Fibroblast of lung (primary cell): ENCODE results near the gene TUT7.

Experiments used
- CTCF ChIP-seq, 2 donors: IDR thresholded peaks in 1 of 2; conservative IDR thresholded peaks in 1 of 2; 1 replicate in 1 of 2; 2 replicates in 1 of 2; pipeline ENCODE4 v1.5.1; 2011 to 2012; ENCODE audit warnings: low read length in 2 of 2, control low read depth in 1 of 2, inconsistent platforms in 1 of 2, low read depth in 1 of 2, mild to moderate bottlenecking in 1 of 2
- EZH2 ChIP-seq: IDR thresholded peaks from 2 replicates; pipeline ENCODE4 v1.5.1; 2012; ENCODE audit warnings: low read length, control low read depth, mild to moderate bottlenecking; ENCODE audit errors: missing control alignments

- TF ChIP-seq CTCF (conservative IDR thresholded peaks at IDR 0.05 in 1 of 2, IDR thresholded peaks at IDR 0.05 in 1 of 2; ENCODE audit: low read depth in 1 of 2, low read length in 2 of 2) (no peak), EZH2 (no peak)
Measured at GRCh38 chr9:86238861-86239770, 115.1 kb downstream of the TUT7 start.
